ENCODE data around the gene RRAGC.

Gene RRAGC

DNA sequence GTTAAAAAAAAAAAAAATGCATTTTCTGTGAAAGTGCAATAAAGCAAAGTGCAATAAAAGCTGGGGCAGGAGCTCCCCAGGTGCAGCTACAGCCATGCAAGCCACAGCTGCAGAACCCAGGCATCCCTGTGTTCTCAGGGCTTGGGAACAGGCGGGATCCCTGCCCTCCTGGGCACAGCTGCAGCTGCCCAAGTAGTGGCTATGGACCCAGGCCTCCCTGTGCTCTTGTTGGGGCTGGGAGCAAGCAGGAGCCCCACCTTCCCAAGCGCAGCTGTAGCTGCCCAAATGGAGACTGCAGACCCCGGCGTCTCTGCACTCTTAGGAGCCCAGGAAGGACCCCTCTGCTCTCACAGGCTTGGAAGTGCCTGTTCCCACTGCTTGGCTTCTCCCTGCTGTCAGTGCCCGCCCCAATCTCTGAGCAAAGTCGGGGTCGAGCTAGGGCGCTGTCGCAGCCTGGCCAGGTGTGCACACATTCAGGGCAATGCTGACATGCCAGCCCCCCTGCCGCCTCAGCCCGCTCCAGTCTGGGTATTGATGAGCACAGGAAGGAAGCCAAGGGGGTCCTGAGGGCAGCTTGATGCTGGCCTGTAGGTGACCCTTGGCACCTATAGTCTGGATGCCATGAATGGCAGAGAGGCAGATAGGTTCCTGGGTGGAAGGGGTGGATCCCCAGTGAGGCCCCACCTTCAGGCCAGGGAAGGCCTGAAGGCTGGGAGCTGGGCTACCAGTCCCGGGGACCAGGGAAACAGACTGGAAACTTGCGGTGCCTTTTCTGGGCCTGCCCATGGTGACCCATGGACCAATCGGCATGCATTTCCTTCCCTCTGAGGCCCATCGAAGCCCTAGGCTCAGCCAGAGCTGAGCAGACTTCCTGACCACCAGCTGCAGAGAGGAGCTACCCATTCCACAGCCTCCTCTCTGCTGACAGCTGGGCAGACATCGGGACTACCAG lies 58.6 kb downstream of the RRAGC start:
- Histone ChIP-seq H3K4me2 (ENCODE audit: low read depth, low read length, poor library complexity, severe bottlenecking) (no peak overlapping the region), H4K20me1 (ENCODE audit: insufficient read depth, low read length, poor library complexity, severe bottlenecking) (no peaks in the 10 kb centered on the region), H3K36me3 (ENCODE audit: insufficient read depth, low read length) (no peaks in the 10 kb centered on the region), H3K4me1 (ENCODE audit: insufficient read depth, low read length, poor library complexity, severe bottlenecking) (no peaks in the 10 kb centered on the region), H3K79me2 (ENCODE audit: insufficient read depth, low read length) (no peaks in the 10 kb centered on the region), H3K27me3 (ENCODE audit: insufficient read depth, low read length, poor library complexity, severe bottlenecking) (no peaks in the 10 kb centered on the region), H3F3A (ENCODE audit: low read depth) (no peaks in the 10 kb centered on the region), H3K9me3 (ENCODE audit: insufficient read depth, low read depth, low read length) (no peaks in the 10 kb centered on the region), H3K9ac (ENCODE audit: low read depth, low read length, poor library complexity, severe bottlenecking) (no peak overlapping the region), H2AFZ (ENCODE audit: low read length) (no peak overlapping the region), H3K4me3 (ENCODE audit: low read length, poor library complexity, severe bottlenecking) (no peak overlapping the region), H3K9me2 (replicated peaks; ENCODE audit: low read depth, low read length) (no peaks in the 10 kb centered on the region)
- TF ChIP-seq CTCF (conservative IDR thresholded peaks at IDR 0.05; ENCODE audit: low read length): no peak
- TF ChIP-seq EZH2phosphoT487 (IDR thresholded peaks at IDR 0.05; ENCODE audit: borderline replicate concordance): no peak

GRCh38 chr1:38793299-38793698 lies 66.3 kb downstream of the RRAGC start:
- Histone ChIP-seq H3K4me1 (ENCODE audit: insufficient read depth, low read length, poor library complexity, severe bottlenecking) (no peaks in the 10 kb centered on the region), H3K36me3 (ENCODE audit: insufficient read depth, low read length) (no peaks in the 10 kb centered on the region), H3K9me2 (replicated peaks; ENCODE audit: low read depth, low read length) (no peaks in the 10 kb centered on the region), H4K20me1 (ENCODE audit: insufficient read depth, low read length, poor library complexity, severe bottlenecking) (no peaks in the 10 kb centered on the region), H3K4me3 (ENCODE audit: low read length, poor library complexity, severe bottlenecking) (no peak overlapping the region), H2AFZ (ENCODE audit: low read length) (no peak overlapping the region), H3K27me3 (ENCODE audit: insufficient read depth, low read length, poor library complexity, severe bottlenecking) (no peaks in the 10 kb centered on the region), H3F3A (ENCODE audit: low read depth) (no peaks in the 10 kb centered on the region), H3K79me2 (ENCODE audit: insufficient read depth, low read length) (no peaks in the 10 kb centered on the region), H3K9me3 (ENCODE audit: insufficient read depth, low read depth, low read length) (peaks cover 4% of the 10 kb centered on the region; the same call in 1 of the 2 replicates), H3K4me2 (ENCODE audit: low read depth, low read length, poor library complexity, severe bottlenecking) (no peak overlapping the region), H3K9ac (ENCODE audit: low read depth, low read length, poor library complexity, severe bottlenecking) (no peak overlapping the region)
- TF ChIP-seq EZH2phosphoT487 (IDR thresholded peaks at IDR 0.05; ENCODE audit: borderline replicate concordance) (no peak), CTCF (conservative IDR thresholded peaks at IDR 0.05; ENCODE audit: low read length) (no peak)

GRCh38 chr1:38791892-38792291 lies 67.7 kb downstream of the RRAGC start:
- Histone ChIP-seq H3K4me3 (ENCODE audit: low read length, poor library complexity, severe bottlenecking) (no peak overlapping the region), H3K4me1 (ENCODE audit: insufficient read depth, low read length, poor library complexity, severe bottlenecking) (no peaks in the 10 kb centered on the region), H3K79me2 (ENCODE audit: insufficient read depth, low read length) (no peaks in the 10 kb centered on the region), H3K9me2 (replicated peaks; ENCODE audit: low read depth, low read length) (no peaks in the 10 kb centered on the region), H3F3A (ENCODE audit: low read depth) (no peaks in the 10 kb centered on the region), H3K36me3 (ENCODE audit: insufficient read depth, low read length) (no peaks in the 10 kb centered on the region), H4K20me1 (ENCODE audit: insufficient read depth, low read length, poor library complexity, severe bottlenecking) (no peaks in the 10 kb centered on the region), H2AFZ (ENCODE audit: low read length) (no peak overlapping the region), H3K4me2 (ENCODE audit: low read depth, low read length, poor library complexity, severe bottlenecking) (no peak overlapping the region), H3K9ac (ENCODE audit: low read depth, low read length, poor library complexity, severe bottlenecking) (no peak overlapping the region), H3K27me3 (ENCODE audit: insufficient read depth, low read length, poor library complexity, severe bottlenecking) (no peaks in the 10 kb centered on the region), H3K9me3 (ENCODE audit: insufficient read depth, low read depth, low read length) (peaks cover 4% of the 10 kb centered on the region; the same call in 1 of the 2 replicates)
- TF ChIP-seq EZH2phosphoT487 (IDR thresholded peaks at IDR 0.05; ENCODE audit: borderline replicate concordance) (no peak), CTCF (conservative IDR thresholded peaks at IDR 0.05; ENCODE audit: low read length) (no peak)

All from Loucy (cell line).